DMS 273 treated with DMSO at 0.1 percent for 48 hours (cell line): ENCODE results near the gene VSTM2B.
"Not testable (repeated sequence)": the region's sequence is repeated elsewhere in the genome, so short reads cannot be mapped to it uniquely, and the experiment has no call there.

Source experiments
- DNase-seq: peaks from one replicate; lab custom pipeline; 2025; lab: John Stamatoyannopoulos, UW

The VSTM2B gene

GRCh38 chr19:29525901-29526729, at the start of gene VSTM2B:
Gene VSTM2B (plus strand): TSS chr19:29525994. CDS start chr19:29526584, 590 bp downstream.
- DNase-seq, result no peak

DNA sequence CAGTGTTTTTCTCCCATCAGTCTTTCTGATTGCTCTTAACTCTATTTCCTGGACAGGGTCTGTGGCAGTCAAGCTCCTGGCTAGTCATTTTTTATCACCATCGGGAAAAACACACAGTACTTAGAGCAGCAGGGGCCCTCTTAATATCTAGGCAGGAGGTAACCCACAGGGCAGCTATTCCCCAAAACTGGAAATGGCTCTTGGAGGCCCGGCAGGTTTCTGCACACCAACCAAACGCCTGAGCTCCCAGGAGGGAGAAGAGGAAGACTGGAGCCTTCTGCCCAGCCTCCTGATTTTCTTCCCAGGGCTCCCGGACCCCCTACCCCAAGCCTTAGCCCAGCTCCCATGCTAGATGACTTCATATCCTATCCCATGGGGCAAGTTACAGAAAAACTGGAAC, 49.3 kb upstream of the VSTM2B start:
- DNase-seq, result no peak

DNA sequence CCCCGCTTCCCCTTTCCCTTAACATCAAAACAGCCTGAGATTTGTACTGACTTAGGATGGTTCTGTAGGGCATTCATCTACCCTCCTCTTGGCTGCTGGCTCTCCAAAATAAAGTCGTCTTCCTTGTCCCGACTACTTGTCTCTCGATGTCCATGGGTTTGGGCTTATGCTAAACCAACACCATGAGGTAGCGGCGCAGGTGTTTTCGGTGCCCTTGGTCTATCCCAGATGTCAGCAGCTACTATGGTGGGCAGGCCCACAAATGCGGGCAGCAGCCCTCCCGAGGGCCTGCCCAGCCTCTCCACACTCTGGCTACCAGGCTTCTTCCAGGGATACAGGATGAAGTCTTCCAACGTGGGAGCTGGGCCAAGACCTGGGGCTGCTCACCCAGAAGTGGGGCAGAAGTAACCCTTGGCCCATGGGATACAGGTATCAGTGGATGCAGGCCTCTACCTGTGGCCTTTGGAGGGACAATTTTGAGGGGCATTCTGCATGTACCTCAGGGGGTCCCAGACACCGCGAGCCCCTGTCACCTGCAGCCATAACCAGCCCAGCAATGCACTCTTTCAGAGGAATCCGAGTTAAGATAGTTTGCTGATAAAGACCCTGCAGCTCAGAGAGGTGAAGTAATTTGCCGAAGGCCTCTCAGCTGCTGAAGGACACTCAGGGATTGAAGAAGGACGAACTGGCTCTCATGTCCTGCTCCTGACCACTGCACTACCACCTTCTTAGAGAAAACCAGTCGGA, 47.8 kb upstream of the VSTM2B start:
- DNase-seq, result no peak

DNA sequence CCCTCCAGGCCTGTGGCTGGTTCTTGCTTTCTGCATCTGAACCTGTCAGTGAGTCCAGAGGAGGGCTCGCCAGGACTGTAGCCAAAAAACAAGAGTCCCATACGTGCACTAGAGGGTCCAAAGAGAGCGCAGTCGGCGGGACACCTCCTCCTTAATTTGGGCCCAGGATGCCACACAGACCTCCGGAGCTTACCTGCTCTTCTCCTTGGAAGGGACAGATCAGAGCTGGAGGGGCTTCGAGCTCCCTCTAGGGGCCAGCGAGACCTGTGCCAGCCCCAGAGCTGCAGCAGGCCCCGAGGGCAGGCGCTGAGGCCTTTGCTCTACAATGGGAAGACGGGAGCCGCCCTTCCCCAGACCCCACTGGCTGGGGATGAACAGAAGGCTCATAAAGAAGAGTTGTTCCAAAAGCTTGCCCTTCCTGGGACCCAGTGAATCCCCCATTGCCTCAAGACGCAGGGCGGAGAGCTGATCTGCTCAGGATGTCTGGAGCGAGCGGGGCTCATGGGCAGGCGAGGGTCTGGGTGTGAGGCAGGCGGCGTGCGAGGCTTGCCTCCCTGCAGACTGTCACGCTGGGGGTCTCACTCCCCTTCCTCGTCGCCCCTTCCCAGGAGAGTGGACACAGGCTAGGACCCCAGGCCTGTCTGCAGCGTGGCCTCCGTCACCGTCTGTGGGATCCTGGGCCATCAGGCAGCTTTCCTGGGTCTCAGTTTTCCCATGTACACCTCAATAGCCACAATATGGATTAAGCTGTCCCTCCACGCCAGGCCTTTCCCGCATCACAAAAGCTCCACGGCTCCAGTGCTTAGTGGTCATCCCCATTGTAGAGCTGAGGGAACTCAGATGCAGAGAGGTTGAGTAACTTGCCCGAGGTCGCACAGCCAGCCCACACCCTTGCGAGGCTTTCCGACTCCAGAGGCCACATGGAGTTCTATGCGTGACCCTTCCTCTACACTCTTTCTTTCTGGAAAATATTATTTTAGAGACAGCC, 46.9 kb upstream of the VSTM2B start:
- DNase-seq, result no peak

GRCh38 chr19:29479941-29480340, 45.9 kb upstream of the VSTM2B start:
- no peak for DNase-seq

- DNase-seq, result no peak
These were observed 45.3 kb upstream of the VSTM2B start for GRCh38 chr19:29480507-29480906.

- DNase-seq, result no peak
These were observed 42.7 kb upstream of the VSTM2B start for GRCh38 chr19:29482855-29483640.

DNA sequence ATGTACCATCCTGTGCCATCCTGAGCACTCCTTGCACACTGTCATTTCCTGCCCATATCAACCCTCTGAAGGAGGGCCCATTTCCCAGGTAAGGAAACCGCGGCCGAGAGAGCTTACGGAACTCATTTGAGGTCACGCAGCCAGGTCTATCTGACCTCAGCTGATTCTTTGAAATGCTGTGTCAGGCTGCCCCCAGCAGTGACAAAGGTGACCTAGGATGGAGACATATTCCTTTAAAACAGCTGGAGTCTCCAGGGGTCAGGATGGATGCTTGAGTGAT, 42.2 kb upstream of the VSTM2B start:
- no peak for DNase-seq

- no peak for DNase-seq
These were observed 41.7 kb upstream of the VSTM2B start for GRCh38 chr19:29483944-29484581.

DNA sequence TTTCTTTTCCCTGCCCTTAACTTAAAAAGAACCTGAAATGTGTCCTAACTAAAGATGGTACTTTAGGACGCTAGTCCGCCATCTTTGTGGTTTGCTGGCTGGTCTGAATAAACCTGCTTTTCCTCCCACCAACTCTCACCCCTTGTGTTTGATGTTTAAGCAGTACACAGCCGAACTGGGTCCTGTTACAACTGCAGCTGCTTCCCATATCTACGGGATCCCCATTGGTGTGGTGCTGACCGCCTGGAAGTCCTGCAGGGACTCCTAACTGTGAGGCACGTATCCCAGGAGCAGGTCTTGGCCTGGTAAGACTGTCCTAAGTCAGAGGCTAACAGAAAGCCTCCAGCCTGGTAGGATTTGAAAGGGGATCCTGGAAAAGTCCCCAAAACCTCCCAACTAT, 40.9 kb upstream of the VSTM2B start:
- DNase-seq, result no peak

- DNase-seq, result no peak
These were observed 40.5 kb upstream of the VSTM2B start for GRCh38 chr19:29485293-29485692.

- not testable (repeated sequence) for DNase-seq
These were observed 38.8 kb upstream of the VSTM2B start for GRCh38 chr19:29486961-29487360.

DNA sequence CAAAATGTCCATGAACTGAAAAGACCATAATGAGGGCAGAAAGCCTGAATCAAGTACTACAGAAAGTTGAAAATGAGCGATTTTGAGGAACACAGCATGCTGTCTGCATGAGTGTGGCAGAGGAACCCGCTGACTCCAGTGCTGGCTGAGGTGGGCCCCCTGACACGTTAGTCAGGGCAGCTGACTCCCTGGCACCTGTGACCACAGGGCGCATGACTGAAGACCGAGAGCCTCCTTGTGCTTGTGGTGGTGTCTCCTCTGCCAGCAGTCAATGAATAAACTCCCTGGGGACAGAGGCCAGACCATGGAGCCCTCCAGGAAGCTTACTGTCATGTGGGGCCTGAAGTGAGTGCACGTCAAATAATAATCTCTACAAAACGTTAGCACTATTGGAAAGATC, 38.4 kb upstream of the VSTM2B start:
- no peak for DNase-seq

DNA sequence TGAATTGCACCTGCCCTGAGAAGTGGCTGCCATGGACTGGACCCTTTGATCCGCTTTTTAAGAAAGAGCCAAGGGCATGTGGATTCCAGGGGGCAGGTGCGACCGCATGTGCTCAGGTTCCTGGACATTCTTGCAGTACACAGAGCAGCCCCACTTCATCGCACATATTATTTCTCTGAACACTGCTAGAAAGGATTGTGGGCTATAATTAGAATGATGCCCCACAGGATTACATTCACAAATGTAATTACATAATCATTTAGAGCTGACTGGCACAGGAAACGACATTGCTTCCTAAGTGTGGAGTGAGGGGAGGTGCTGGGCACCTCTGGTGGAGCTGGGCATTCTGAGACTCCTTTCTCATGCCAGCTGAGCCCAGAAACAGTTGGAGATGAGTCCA, 37.5 kb upstream of the VSTM2B start:
- DNase-seq, result no peak

GRCh38 chr19:29489172-29489951, 36.4 kb upstream of the VSTM2B start:
- no peak for DNase-seq

DNA sequence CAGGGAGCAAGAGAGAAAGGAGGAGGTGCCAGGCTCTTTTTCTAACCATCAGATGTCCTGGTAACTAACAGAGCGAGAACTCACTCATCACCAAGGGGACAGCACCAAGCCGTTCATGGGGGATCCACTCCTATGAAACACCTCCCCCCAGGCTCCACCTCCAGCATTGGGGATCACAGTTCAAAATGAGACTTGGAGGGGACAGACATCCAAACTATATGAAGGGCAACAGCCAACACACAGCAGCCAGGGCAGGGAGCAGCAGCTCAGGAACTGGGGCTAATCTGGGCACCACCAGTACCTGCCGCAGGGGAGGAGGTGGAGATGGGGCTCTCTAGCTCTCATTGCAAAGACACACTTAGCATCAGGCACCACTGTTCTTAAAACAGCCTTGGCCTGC, 34.3 kb upstream of the VSTM2B start:
- no peak for DNase-seq

GRCh38 chr19:29491995-29492577, 33.7 kb upstream of the VSTM2B start:
- no peak for DNase-seq

GRCh38 chr19:29492769-29493168, 33.0 kb upstream of the VSTM2B start:
- no peak for DNase-seq

- no peak for DNase-seq
These were observed 30.7 kb upstream of the VSTM2B start for GRCh38 chr19:29495091-29495490.

DNA sequence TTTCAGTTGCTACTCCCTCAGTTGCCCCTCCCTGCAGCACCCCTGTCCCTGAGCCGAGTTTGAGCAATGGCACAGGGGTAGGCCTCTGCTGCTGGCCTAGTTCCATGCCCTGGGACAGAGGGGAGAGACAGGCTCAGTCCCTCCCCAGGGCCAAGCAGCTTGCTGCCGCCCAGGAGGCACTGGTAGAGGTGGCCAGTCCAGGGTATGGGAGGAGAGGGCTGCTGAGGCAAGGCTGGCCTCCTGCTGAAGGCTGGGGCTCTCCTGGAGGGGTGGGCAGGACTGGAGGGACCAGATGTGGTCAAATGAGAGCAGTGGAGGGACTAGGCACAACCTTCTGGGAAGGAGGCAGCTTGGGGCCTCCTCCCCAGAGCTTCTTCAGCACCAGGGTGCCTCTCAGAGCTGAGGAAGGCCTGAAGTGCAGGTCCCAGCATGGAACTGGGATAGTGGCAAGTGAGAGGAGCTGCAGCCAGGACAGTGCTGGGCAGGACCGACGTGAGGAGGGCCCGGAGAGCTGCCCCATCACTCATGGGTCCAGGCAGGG, 29.8 kb upstream of the VSTM2B start:
- DNase-seq, result no peak
